Loucy (cell line): ENCODE results near the gene ARHGAP22.

ENCODE experiments used
- EZH2phosphoT487 ChIP-seq: fragments of 200-600 bp; IDR thresholded peaks from 2 replicates; pipeline ENCODE4 v1.6.1; 2018; ENCODE audit warnings: antibody characterized with exemption, mild to moderate bottlenecking, moderate library complexity, borderline replicate concordance
- TF ChIP-seq, protein P1 (sequence below): fragments of 200-600 bp; sonication (generic); conservative IDR thresholded peaks from 2 replicates; pipeline ENCODE4 v1.5.1; 2014; ENCODE audit warnings: mild to moderate bottlenecking, antibody characterized with exemption, low read length

DNA sequence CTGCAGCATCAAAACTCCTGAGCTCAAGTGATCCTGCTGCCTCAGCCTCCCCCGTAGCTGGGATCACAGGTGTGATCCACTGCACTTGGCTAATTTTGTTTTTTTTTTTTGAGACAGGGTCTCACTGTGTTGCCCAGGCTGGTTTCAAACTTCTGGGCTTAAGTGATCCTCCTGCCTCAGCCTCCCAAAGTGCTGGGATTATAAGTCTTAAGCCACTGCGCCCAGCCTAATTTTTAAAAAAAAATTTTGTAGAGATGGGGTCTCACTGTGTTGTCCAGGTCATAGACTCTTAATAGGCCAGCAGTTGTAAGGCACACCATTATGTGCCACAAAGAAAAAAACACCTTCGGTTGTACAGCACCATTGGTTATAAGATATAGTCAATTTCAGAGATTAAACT is 176.0 kb downstream of the ARHGAP22 start:
- TF ChIP-seq, protein P1, sequence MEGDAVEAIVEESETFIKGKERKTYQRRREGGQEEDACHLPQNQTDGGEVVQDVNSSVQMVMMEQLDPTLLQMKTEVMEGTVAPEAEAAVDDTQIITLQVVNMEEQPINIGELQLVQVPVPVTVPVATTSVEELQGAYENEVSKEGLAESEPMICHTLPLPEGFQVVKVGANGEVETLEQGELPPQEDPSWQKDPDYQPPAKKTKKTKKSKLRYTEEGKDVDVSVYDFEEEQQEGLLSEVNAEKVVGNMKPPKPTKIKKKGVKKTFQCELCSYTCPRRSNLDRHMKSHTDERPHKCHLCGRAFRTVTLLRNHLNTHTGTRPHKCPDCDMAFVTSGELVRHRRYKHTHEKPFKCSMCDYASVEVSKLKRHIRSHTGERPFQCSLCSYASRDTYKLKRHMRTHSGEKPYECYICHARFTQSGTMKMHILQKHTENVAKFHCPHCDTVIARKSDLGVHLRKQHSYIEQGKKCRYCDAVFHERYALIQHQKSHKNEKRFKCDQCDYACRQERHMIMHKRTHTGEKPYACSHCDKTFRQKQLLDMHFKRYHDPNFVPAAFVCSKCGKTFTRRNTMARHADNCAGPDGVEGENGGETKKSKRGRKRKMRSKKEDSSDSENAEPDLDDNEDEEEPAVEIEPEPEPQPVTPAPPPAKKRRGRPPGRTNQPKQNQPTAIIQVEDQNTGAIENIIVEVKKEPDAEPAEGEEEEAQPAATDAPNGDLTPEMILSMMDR, result no peak
- TF ChIP-seq EZH2phosphoT487, result no peak
